ENCODE results near the gene LNX2.
A peak's percentile ranks its signal among the peaks of the same experiment; 100 is the strongest.

LNX2 gene

DNA sequence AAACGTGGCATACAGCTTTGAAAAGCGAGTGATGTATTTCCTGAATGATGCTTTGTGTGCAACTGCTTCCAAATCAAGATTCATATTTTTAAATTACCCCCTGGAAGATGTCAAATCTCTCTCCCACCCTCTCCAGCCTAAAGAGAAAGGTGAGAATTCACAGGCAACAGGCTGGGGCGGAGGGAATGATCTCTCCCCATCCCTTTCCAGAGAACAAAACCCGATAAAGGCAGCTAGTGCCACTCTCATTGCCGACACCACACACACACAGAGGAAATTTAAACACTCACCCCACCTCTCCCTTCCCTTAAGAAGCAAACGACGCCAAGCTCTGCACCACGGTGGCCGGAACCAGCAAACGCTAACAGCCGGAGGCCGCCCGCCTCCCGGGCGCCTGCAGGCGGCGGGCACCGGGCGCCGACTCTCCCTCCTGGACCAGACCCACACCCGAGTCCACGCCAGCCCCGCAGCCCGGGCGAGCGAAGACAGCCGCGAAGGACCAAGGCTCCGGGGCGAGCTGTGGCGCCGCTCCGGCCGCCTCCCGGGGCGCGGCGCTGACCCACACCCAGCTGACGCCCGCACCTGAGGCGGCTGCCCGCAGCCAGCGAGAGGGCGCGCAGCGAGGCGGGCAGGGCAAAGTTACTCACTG, 477 bp downstream of the LNX2 start:
- H3K27me3 Mint-ChIP-seq (ENCODE audit: low read depth, poor library complexity): no peaks in the 10 kb centered on the region
- H3K9me3 Mint-ChIP-seq: peaks cover 2% of the 10 kb centered on the region
- DNase-seq: no peak
- peaks cover 36% of the 10 kb centered on the region for H3K36me3 Mint-ChIP-seq (ENCODE audit: low read depth)
- H3K27ac Mint-ChIP-seq: peak overlapping the region; percentile 68
- TF ChIP-seq, protein P1, sequence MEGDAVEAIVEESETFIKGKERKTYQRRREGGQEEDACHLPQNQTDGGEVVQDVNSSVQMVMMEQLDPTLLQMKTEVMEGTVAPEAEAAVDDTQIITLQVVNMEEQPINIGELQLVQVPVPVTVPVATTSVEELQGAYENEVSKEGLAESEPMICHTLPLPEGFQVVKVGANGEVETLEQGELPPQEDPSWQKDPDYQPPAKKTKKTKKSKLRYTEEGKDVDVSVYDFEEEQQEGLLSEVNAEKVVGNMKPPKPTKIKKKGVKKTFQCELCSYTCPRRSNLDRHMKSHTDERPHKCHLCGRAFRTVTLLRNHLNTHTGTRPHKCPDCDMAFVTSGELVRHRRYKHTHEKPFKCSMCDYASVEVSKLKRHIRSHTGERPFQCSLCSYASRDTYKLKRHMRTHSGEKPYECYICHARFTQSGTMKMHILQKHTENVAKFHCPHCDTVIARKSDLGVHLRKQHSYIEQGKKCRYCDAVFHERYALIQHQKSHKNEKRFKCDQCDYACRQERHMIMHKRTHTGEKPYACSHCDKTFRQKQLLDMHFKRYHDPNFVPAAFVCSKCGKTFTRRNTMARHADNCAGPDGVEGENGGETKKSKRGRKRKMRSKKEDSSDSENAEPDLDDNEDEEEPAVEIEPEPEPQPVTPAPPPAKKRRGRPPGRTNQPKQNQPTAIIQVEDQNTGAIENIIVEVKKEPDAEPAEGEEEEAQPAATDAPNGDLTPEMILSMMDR (IDR thresholded peaks at IDR 0.05): no peak
- H3K4me1 Mint-ChIP-seq: peaks cover 47% of the 10 kb centered on the region
- peak overlapping the region; percentile 97 for H3K4me3 Mint-ChIP-seq

DNA sequence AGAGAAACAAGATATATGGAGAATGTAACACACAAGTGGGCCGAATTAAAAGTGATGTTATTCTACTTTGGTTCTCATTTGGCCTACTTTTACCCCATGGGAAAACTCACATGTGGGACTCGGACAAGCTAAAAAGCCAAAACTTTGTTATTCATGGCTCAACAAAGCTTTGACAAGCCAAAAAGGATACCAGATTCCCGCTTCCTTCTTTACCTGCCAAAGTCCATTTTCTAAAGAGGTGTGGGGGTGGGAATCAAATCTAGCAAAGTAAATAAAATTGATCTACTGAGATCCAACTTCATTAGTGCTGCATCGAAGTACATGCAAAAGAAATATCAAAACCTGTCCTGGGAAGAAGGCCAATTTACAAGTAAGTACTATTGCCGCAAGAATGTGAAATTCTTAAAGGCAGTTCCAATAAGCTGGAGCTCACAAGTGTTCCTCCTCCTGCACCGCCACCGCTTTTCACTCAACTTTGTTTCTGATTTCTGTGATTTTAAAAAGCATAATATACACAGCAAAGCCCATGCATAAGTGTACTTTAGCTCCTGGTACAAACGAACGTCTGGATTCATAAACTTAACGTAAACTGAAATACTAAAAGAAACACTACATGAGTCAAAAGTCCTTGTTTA, 1.1 kb downstream of the LNX2 start:
- peaks cover 8% of the 10 kb centered on the region for H3K9me3 Mint-ChIP-seq
- no peaks in the 10 kb centered on the region for H3K27me3 Mint-ChIP-seq (ENCODE audit: low read depth, poor library complexity)
- H3K4me3 Mint-ChIP-seq: peak overlapping the region; percentile 97
- TF ChIP-seq, protein P1 (IDR thresholded peaks at IDR 0.05): no peak
- DNase-seq: no peak
- peaks cover 46% of the 10 kb centered on the region for H3K4me1 Mint-ChIP-seq
- no peak overlapping the region for H3K27ac Mint-ChIP-seq
- peaks cover 36% of the 10 kb centered on the region for H3K36me3 Mint-ChIP-seq (ENCODE audit: low read depth)

DNA sequence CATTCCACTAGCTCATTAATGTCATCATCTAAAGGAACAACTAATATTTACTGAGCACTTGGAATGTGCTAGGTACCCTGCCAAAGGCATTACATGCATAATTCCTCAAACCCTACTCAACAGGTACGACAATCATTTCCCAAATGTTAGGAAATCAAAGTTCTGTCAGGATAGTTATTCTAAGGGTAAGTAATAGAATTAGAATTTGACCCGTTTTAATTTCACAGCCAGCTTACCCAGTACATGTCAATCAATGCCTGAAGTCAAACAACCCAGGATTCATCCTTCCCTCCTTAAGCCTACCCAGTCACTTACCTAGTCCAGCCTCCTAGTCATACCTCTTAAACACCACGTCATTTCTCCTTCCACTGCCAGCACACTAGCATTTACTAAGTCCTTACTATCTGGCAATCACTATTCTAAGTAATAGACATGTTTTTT, 2.4 kb downstream of the LNX2 start:
- no peak for DNase-seq
- TF ChIP-seq, protein P1 (IDR thresholded peaks at IDR 0.05): no peak
- H3K9me3 Mint-ChIP-seq: peaks cover 16% of the 10 kb centered on the region
- H3K27me3 Mint-ChIP-seq (ENCODE audit: low read depth, poor library complexity): no peaks in the 10 kb centered on the region
- no peak overlapping the region for H3K27ac Mint-ChIP-seq
- H3K36me3 Mint-ChIP-seq (ENCODE audit: low read depth): peaks cover 31% of the 10 kb centered on the region
- peaks cover 33% of the 10 kb centered on the region for H3K4me1 Mint-ChIP-seq
- peak overlapping the region; percentile 97 for H3K4me3 Mint-ChIP-seq

DNA sequence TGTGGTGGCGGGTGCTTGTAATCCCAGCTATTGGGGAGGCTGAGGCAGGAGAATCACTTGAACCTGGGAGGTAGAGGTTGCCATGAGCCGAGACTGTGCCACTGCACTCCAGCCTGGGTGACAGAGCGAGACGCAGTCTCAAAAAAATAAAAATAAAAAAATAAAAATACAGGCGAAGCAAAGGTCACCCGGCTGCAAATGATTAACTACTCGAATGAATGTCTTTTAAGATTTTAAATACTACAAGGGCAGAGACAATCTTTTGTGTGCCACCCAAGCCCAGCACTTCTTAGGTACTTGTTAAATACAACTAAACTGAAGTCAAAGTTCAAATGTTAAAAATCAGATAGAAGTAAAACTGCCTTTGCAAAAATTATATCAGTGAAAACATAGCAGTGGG, 6.7 kb downstream of the LNX2 start:
- Mint-ChIP-seq H3K27me3 (ENCODE audit: low read depth, poor library complexity) (no peaks in the 10 kb centered on the region), H3K9me3 (peaks cover 18% of the 10 kb centered on the region), H3K4me3 (no peak overlapping the region), H3K4me1 (peaks cover 12% of the 10 kb centered on the region), H3K36me3 (ENCODE audit: low read depth) (peaks cover 26% of the 10 kb centered on the region), H3K27ac (no peak overlapping the region)
- no peak for DNase-seq
- TF ChIP-seq, protein P1 (IDR thresholded peaks at IDR 0.05): no peak

DNA sequence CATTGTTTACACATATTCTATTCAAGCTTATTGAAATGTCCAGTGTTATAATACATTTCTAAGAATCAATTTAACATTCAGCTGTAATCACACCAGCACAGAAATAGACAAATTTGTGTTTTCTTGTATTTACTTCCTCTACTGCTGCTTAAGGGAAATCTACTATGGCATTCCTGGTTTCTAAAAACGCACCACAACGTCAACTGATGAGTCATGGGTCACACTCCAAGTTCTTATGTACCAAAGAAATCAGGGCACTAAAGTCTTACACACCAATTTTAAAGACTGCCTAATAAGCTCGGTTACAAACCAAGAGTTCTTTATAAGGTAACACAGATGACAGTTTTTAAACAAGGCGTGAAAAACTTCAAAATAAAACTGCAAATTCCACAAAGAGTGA, 13.2 kb downstream of the LNX2 start:
- Mint-ChIP-seq H3K4me1 (peaks cover 5% of the 10 kb centered on the region), H3K9me3 (no peaks in the 10 kb centered on the region), H3K27me3 (ENCODE audit: low read depth, poor library complexity) (no peaks in the 10 kb centered on the region), H3K4me3 (no peak overlapping the region), H3K27ac (no peak overlapping the region), H3K36me3 (ENCODE audit: low read depth) (no peaks in the 10 kb centered on the region)
- DNase-seq: no peak
- TF ChIP-seq, protein P1 (IDR thresholded peaks at IDR 0.05): no peak
